Measurements from ENCODE around the gene RBM45.
"Not testable (repeated sequence)": the region's sequence is repeated elsewhere in the genome, so short reads cannot be mapped to it uniquely, and the experiment has no call there.

RBM45 gene, protein sequence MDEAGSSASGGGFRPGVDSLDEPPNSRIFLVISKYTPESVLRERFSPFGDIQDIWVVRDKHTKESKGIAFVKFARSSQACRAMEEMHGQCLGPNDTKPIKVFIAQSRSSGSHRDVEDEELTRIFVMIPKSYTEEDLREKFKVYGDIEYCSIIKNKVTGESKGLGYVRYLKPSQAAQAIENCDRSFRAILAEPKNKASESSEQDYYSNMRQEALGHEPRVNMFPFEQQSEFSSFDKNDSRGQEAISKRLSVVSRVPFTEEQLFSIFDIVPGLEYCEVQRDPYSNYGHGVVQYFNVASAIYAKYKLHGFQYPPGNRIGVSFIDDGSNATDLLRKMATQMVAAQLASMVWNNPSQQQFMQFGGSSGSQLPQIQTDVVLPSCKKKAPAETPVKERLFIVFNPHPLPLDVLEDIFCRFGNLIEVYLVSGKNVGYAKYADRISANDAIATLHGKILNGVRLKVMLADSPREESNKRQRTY

DNA sequence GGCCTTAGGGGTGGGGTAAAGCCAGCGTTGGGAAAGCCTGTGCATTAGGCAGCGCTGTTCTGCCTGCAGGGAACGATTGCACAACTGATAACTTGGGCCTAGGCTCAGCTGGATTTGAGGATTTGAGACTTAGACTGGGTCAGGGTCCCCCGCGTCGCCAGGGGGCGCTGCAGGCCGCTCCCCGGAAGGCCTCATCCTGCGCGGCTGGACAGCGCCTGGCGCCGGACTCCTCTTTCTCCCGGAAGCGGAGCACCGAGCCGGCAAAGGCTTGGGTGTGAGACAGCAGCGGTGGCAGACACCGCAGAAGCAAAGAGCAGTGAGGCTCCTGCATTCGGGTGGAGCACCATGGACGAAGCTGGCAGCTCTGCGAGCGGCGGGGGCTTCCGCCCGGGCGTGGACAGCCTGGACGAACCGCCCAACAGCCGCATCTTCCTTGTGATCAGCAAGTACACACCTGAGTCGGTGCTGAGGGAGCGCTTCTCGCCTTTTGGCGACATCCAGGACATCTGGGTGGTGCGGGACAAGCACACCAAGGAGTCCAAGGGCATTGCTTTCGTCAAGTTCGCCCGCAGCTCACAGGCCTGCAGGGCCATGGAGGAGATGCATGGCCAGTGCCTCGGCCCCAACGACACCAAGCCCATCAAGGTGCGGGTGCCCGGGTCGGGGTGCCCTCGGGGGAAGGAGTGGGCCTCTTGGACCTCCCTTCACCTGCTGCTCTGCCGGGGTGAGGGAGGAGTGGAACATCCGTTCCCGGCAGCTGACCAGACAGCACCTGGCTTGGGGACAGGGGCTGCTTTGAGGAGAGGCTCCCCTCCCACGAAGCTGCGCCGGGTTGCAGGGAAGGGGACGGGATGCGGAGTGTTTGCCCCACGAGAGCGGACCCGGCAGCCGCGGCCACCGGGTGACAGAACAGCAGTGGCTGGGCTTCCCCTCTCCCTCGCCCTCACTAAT lies at the start of gene RBM45:
TSS of gene RBM45 (plus strand) at position 236 of the 951 bp plus-strand sequence. CDS start at position 346, 110 bp downstream.
- DNase-seq, result peak; percentile 63

DNA sequence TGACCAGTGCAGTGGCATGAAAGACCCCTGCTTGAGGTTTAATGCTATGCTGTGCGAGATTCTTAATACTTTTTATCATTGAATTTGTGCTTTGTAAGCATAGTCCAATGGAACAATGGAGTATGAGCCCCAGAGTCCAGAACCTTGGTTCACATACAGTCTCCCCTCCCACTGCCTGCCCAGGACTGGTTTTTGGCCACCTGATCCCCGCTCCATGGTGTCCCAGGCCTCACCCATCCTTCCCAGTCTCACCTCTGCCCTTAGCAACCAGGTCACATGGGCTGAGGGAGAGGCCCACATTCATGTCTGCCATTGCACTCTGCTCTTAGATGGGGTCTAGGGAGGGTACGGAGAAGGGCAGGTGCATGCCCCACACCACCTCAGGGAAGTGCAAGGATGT lies 45.9 kb upstream of the RBM45 start:
- DNase-seq, result no peak

DNA sequence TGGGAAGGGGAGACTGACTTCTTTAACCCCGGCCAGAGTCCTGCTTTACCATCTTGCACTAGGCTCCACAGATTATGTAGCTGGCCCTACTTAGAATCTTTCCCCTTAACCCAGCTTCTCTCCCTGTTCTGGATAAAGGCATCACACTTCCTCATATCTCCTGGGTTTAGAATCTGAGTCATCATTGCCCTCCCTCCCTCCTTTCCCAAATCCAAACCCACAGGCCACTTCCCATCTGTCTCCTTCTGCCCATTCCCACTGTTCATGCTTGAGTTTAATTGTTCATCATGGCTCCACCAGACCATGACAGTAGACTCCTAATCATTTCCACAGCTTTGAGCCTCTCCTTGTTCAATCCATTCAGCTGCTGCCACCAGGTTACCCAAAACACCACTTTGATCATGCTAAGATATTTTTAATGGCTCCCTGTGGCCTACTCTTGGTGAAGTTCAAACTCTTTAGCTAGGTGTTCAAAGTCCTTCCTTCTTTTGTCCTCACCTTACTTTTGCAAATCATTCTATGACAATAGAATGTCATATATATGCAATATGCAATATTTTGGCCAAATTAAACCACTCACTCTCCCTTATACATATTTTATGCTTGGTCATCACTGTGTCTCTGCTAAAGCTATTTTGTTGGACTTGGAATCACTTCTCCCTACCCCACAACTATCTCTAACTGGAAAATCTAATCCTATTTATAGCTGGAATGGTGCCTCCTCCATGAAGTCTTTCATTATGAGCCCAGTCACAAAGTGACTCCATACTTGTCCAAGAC lies 45.2 kb upstream of the RBM45 start:
- no peak for DNase-seq

DNA sequence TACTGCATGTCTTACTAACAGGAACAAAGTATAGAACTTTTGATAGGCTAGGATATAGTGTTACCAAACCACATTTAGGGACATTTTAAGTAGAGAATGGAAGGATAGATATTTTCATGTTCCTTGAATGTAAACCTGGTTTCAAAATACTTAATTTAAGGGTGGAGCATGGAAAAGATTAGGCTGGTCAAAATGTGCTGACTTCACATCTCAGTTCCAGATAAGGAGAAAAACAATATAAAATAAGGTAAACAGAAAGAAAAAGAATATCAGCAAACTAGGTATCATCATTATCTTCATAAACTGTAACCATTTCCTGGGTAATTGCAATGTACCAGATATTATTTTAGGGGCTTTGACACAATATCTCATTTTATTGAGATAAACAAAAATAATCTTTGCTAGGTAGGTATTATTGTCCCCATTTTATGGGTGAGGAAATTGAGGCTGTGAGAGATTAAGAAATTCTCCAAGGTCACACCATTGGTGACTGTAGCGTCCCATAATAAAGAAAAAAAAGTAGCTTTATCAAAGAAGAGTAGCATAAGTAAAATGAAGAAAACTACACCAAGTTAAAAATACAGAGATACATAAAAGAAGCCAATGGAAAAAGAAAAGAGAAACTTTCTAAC lies 43.3 kb upstream of the RBM45 start:
- DNase-seq, result no peak

DNA sequence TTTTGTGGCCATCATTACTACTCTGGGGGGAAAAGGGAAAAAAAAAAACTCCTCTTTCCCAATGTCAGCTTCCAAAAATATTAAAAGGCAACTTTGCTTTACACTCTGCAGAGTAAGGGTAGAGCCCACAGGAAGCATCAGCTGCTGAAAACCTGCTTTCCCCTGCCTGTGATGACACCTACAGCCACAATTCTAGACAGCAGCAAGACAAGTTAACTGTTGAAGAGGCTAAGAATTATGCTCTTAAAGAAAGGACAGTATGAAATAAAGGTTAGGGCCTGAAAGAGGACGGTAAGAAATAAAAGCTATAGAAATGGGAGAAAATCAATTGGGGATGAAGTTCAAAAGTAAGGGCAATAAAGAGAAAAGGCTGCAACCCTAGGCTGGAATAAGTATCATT lies 42.7 kb upstream of the RBM45 start:
- no peak for DNase-seq

DNA sequence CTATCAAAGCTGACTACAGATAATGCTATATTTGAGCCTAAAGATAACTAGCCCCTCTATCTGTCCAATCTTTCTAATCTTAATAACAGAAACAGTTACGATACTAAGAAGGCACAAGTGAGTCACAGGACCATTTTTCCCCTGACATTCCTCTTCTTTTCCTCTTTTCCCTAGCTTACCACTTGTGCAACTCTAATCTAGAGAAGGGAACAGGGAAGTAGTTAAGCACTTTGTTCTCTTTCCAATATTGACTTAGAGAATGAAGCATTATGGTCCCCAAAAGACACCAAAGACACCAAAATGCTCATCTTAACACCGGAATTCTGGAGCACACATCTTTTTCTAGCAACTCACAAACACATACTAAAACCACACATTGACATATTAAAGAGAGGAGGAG lies 41.4 kb upstream of the RBM45 start:
- DNase-seq, result no peak

DNA sequence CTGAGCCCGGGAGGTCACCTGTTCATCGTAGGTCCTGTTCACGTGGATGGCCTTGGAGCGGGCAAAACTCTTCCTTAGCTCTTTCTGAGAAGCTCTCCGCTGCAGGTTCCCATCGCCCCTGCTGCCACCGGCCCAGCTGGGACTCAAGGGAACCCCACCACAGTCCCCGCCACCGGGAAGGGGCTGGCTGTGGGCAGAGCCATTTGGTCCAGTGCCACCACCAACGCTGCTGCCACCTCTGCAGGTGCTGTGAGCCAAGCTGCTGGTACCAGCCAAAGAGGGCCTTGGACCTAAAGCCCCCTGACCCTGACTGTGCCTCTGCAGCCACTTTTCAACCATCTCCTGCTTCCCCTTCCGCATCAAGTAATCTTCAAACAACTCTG lies 40.2 kb upstream of the RBM45 start:
- DNase-seq, result no peak

DNA sequence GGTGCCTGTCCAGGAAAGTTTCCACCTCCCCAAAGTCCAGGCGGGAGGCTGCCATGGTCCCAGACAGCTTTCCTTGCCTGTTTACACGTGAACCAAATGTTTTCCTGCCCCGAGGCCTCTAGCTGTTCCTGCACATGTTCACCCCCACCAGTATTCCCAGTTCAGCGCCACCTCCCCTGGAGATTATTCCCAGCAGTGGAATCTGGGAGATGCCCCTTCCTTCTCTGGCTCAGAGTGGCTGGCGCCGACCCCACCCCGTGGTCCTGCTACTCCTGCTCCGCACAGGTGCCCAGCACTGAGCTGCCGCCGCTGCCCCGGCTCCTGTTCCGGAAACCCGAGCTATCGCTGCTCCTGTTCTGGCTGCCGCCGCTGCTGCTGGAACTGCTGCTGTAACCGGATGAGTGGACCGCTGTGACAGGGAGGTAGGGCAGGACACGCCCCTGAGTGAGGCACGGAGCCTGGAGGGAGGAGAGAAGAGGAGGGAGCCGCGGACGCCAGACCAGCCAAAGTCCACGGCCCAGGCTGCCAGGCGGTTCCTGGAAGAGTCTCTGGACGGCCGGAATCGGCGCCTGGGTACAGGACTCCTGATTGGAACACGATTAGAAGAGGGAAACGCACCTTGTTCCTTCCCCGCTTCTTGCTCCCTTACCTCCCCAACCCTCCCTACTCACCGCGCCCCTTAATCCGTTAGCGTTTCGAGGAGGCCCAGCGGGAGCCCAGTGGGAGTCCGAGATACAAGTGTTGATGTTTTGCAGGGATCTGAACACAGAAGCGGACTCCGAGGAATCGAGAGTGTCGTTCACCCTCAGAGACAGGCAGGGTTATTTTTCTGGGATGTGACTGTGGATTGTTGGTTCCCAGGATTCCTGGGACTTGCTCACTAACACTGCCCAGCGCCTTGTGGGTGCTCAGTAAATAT lies 39.6 kb upstream of the RBM45 start, which contains the start of gene PDE11A:
TSS of gene PDE11A (minus strand) at position 395 of the 919 bp plus-strand sequence. CDS start at position 55, 340 bp downstream.
- DNase-seq, result no peak

DNA sequence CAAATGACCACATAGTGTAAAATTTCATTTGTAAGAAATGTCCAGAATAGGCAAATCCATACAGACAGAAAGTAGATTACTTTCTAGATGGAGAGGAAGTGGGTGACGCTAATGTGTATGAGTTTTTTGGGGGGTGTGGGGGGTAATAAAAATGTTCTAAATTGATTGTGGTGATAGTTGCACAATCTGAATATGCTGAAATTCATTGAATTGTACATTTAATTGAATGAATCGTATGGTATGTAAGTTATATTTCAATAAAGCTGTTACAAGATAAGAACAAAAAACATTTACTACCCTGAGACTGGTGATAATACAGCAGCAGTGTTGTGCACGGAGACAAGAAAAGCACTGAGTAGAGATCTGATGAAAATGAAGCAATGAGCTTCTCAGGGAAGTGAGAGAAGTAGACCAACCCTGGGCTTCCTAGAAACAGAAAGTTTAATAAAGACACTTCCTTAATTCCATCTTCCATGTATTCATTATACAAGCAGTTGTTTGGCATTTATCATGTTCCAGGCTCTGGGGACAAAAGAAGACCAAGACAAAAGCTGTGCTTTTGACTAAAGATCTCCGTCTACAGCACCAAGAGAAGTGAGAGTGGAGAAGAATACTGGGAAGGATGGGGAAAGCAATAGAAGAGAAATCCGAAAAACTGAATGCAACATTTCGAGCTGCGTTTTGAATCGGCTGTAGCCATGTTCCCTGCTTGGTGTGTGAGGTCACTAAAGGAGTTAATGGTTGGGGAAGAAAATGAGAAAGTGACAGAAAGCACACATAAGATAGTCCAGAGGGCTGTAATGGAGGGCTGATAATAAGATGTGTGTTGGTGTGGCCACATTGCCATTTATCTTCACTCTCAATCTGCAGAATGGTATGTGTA lies 37.9 kb upstream of the RBM45 start:
- no peak for DNase-seq

DNA sequence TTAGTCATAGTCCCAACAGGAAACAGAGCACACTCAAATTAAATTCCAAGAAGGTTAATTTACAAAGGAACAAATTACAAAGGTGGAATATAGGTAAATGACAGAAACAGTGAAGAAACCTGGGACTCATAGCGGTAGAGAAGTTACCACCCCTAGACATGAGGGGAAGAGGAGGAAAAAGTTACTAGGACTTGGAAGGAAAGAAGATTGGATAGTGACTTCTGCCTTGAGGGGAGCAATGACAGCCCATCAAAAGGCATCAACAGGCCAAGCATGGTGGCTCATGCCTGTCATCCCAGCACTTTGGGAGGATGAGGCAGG lies 37.3 kb upstream of the RBM45 start:
- no peak for DNase-seq

DNA sequence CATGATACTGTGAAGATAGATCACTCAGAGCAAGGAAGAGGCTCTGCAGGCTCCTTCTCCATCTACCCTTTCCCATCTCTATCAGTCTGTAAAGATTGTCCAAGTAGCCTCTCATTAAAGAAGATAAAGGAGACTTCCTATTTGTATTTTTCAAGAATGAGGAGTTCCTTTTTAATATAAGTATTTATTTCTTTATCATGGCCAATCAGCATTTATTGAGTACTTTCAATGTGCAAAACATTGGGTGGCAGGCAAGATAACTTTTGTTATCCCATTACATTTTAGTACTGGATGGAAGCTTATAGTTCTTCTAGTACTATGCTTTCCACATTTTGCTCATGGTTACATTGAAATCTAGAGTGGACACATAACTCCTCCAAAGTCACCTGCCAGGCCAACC lies 36.1 kb upstream of the RBM45 start:
- no peak for DNase-seq

DNA sequence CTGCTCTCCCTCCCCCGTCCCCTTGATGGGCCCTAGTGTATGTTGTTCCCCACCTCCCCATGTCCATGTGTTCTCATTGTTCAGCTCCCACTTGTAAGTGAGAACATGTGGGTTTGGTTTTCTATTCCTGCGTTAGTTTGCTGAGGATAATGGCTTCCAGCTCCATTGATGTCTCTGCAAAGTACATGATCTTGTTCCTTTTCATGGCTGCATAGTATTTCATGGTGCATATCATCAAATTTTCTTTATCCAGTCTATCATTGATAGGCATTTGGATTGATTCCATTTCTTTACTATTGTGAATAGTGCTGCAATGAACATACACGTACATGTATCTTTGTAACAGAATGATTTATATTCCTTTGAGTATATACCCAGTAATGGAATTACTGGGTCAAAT lies 33.0 kb upstream of the RBM45 start:
- not testable (repeated sequence) for DNase-seq

DNA sequence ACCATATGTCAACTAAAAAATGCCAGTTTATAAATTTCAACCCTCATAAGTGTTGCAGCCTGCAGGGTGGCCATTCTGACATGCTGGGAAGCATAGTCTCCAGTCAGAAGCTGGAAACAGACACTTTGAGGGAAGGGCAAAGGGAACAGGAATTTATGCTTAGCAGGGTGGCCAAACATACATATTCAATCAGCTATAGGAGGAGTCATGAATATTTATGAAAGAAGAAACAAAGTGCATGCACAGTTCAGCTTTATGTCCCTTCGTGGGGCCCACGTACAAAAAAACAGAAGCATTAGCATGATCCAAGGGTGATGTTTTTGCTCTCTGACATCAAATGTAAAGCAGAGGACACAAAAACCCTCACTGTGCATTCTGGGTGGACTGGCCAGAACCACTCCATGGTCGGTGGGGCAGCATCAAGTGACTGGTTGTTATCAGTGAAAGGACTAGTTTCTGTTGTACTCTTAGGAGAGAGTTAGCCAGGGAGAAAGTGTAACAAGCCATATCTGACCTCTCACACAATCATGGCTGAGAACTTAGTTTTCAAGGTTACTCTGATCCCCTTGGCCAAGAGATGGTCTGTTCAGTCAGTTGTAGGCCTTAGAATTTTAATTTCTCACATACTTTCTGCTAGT lies 29.7 kb upstream of the RBM45 start:
- no peak for DNase-seq

DNA sequence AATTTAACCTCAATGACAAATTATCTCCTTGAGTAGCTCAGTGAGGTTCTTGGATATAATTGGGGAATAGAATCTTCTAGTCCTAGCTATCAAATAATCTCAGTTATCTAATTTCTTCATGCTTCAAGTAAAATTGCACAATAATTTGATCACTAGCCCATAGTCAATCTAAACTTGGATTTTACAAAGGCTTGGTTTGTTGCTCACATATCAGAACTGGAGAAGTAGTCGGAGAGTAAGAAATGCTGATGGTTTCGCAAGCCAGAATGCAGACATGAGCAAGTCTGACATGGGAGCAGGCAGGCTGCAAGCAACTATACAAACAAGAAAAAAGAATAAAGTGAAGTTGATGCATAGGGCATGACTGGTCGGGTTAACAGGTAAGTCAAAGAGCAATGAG lies 28.0 kb upstream of the RBM45 start:
- DNase-seq, result no peak

DNA sequence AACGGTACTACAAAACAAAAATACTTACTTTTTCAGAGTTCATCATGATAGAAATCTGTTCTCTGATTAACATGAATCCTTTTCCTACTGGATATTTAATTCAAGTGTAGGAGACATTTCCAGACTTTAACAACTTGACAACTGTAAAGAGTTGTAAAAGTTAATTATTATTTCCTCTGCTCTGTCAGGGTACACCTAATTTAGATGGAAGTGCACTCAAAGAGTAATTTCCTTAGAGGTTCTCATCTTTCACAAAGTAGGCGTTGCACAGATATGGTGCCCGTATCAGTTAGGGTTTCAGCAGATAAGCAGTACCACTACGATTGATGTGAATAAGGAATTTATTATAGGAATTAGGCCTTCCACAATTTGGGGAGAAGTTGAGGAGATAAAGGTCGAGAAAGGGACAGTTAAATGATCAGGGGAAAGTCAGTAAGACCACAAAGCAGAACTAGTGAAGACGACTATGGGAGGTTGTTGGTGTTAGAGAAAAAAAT lies 23.4 kb upstream of the RBM45 start:
- DNase-seq, result no peak

DNA sequence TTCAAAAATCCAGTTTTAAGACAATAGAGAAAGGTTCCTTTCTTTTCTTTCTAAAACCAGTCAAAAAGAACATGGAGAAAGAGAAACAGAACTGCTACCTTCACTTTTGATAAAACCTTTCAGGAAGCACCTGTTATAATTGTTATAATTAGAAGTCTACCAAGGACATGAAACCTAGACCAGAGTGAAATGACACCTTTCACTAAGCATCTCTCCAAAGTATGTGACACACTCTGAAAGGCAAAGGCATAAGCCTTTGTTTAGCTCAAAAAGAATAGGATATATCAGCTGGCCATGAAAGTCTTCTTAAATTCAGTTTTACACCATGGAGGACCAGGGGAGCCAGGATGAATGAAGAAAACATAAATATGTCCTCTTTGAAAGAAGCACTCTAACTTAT lies 18.8 kb upstream of the RBM45 start:
- DNase-seq, result no peak

DNA sequence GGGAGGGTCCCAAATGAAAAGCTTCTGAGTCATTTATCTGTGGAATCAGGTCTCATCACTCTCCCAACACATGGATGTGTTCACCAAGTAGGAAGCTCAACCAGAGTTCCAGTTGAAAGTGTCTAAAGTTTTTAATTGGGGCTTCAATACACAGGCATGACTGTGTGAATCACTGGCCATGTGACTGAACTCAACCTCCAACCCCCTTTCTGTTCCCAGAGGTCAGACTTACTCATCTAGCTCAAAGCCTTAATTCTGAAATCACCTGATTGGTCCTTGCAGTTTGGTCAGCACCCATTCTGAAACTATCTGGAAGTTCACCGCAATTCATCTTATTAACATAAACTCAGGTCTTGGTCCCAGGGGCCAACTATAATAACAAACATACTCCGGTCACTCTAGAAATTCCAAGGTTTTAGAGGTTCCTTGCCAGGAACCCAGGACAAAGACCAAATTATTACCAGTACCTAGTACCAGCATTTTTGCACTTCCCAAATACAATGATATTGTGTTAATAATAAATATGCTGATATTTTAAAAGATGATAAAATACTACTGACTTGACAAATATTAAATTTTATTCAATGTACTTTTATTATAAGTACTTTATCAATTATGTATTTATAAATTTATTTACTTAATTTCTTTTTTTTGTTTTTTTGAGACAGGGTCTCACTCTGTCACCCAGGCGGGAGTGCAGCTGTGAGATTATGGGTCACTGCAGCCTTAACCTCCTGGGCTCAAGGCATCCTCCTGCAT lies 10.7 kb upstream of the RBM45 start:
- DNase-seq, result no peak

DNA sequence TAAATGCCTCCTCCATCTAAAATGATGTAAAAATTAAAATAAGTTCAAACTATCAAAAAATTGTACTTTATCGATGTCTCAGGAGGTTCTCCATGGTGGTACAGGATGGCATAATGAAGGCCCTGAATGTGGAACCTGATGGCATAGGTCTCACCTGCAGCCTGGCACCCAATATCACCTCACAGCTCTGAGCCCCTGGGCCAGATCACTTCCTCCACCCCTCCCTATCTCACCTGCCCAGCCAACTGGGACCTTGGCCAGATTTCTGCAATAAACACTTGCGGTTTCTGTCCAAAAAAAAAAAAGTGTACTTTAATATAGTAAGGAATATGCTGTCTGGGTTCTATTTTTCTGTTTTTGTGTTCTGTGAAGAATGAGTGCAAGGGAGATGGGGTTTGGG lies 6.7 kb upstream of the RBM45 start:
- no peak for DNase-seq

DNA sequence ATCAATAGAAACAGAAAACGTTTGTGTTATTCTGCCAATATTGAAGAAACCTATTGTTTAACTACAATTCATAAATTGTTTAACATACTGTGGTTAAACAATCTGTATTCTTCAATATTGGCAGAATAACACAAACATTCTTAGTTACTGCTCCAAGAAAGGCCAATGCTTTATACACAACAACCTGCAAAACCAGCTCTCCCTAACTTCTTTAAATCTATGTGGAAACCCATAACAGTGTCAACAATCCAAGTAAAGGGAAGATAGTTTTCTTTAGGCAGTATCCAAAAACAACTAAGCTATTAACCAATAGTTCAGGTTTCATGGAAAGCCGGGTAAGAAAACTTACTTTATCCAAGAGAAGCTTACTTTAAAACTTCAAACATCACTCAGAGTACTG lies 6.2 kb upstream of the RBM45 start:
- no peak for DNase-seq

Measured in activated T-cell treated with anti-CD3 and anti-CD28 coated beads for 4 hours (primary cell).